CD4-positive, alpha-beta T cell treated with Interferon alpha-2 for 1 hour (primary cell): ENCODE results near the gene SSBP3.

Source experiments
- DNase-seq, 2 donors: peaks; one replicate each; pipeline ENCODE4 v3.0.0-alpha.2; 2020 to 2022

SSBP3 gene

GRCh38 chr1:54409156-54410142, 3.3 kb upstream of the SSBP3 start:
- DNase-seq, result peak; percentile 8 to 51

- peak in 1 of 2 donors; percentile 30 for DNase-seq
These were observed 2.2 kb upstream of the SSBP3 start for GRCh38 chr1:54408147-54409066.

- DNase-seq, result peak; percentile 80 to 90
These were observed 1.4 kb upstream of the SSBP3 start for GRCh38 chr1:54407404-54408146.

GRCh38 chr1:54407154-54407403, 885 bp upstream of the SSBP3 start:
- DNase-seq, result no peak

- DNase-seq, result no peak
These were observed 298 bp downstream of the SSBP3 start for GRCh38 chr1:54405898-54406293.

- no peak for DNase-seq
These were observed 976 bp downstream of the SSBP3 start for GRCh38 chr1:54404939-54405897.

- no peak for DNase-seq
These were observed 1.9 kb downstream of the SSBP3 start for GRCh38 chr1:54404263-54404662.

GRCh38 chr1:54403808-54404261, 2.4 kb downstream of the SSBP3 start:
- DNase-seq, result no peak

GRCh38 chr1:54403405-54403804, 2.8 kb downstream of the SSBP3 start:
- DNase-seq, result no peak

- DNase-seq, result no peak
These were observed 3.3 kb downstream of the SSBP3 start for GRCh38 chr1:54402896-54403295.

GRCh38 chr1:54401799-54402198, 4.4 kb downstream of the SSBP3 start:
- no peak for DNase-seq

GRCh38 chr1:54400329-54400728, 5.9 kb downstream of the SSBP3 start:
- DNase-seq, result no peak

- no peak for DNase-seq
These were observed 6.4 kb downstream of the SSBP3 start for GRCh38 chr1:54399765-54400164.

GRCh38 chr1:54398963-54399528, 7.1 kb downstream of the SSBP3 start:
- DNase-seq, result no peak

- no peak for DNase-seq
These were observed 8.2 kb downstream of the SSBP3 start for GRCh38 chr1:54397980-54398379.

- no peak for DNase-seq
These were observed 9.1 kb downstream of the SSBP3 start for GRCh38 chr1:54397090-54397591.

- DNase-seq, result no peak
These were observed 9.8 kb downstream of the SSBP3 start for GRCh38 chr1:54396261-54396933.

- no peak for DNase-seq
These were observed 10.8 kb downstream of the SSBP3 start for GRCh38 chr1:54395281-54395934.

GRCh38 chr1:54394104-54394503, 12.1 kb downstream of the SSBP3 start:
- DNase-seq, result no peak

- DNase-seq, result no peak
These were observed 13.8 kb downstream of the SSBP3 start for GRCh38 chr1:54392401-54392800.
